ENCODE results near the gene WSCD1.

The WSCD1 gene

DNA sequence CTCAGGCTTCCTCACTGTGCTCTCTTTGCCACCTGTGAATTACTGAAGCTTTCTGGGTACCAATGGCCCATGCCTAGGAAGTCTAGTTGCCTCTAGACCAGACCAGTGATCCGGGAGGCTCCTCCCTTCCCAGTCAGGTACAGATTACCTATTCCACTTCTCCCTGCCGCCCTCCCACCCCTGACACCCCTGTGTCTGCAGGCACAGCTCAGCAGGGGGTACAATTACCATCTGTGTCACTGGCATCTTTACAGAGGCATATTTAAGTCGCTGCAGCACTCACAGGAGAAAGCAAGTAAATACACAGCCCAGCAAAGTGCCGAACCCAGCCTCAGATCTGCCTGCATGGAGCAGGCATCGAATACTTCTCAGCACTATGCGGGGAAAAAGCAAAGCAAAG lies 5.3 kb upstream of the WSCD1 start:
- Histone ChIP-seq H3K4me3 (ENCODE audit: low read depth, low read length, poor library complexity, severe bottlenecking) (no peak overlapping the region), H3K27me3 (ENCODE audit: insufficient read depth, low read length) (no peaks in the 10 kb centered on the region), H3K9ac (ENCODE audit: low read length) (no peak overlapping the region), H3K9me2 (ENCODE audit: low read depth, low read length) (no peaks in the 10 kb centered on the region), H3F3A (ENCODE audit: insufficient read depth, low read length) (no peaks in the 10 kb centered on the region), H3K9me3 (ENCODE audit: low read length) (no peaks in the 10 kb centered on the region), H3K36me3 (ENCODE audit: insufficient read depth, low read length) (no peaks in the 10 kb centered on the region), H3K79me2 (ENCODE audit: insufficient read depth, low read length) (no peaks in the 10 kb centered on the region), H3K4me1 (ENCODE audit: insufficient read depth, low read length, severe bottlenecking) (no peaks in the 10 kb centered on the region), H2AFZ (ENCODE audit: low read length) (no peak overlapping the region), H3K4me2 (ENCODE audit: low read length) (no peak overlapping the region), H4K20me1 (ENCODE audit: insufficient read depth, low read length) (no peaks in the 10 kb centered on the region), H3K27ac (ENCODE audit: low read depth, low read length, poor library complexity, severe bottlenecking) (no peak overlapping the region)
- TF ChIP-seq EZH2 (IDR thresholded peaks at IDR 0.05; ENCODE audit: borderline replicate concordance, low read length) = no peak
- TF ChIP-seq, protein P1, sequence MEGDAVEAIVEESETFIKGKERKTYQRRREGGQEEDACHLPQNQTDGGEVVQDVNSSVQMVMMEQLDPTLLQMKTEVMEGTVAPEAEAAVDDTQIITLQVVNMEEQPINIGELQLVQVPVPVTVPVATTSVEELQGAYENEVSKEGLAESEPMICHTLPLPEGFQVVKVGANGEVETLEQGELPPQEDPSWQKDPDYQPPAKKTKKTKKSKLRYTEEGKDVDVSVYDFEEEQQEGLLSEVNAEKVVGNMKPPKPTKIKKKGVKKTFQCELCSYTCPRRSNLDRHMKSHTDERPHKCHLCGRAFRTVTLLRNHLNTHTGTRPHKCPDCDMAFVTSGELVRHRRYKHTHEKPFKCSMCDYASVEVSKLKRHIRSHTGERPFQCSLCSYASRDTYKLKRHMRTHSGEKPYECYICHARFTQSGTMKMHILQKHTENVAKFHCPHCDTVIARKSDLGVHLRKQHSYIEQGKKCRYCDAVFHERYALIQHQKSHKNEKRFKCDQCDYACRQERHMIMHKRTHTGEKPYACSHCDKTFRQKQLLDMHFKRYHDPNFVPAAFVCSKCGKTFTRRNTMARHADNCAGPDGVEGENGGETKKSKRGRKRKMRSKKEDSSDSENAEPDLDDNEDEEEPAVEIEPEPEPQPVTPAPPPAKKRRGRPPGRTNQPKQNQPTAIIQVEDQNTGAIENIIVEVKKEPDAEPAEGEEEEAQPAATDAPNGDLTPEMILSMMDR (IDR thresholded peaks at IDR 0.05; ENCODE audit: low read length) = no peak

DNA sequence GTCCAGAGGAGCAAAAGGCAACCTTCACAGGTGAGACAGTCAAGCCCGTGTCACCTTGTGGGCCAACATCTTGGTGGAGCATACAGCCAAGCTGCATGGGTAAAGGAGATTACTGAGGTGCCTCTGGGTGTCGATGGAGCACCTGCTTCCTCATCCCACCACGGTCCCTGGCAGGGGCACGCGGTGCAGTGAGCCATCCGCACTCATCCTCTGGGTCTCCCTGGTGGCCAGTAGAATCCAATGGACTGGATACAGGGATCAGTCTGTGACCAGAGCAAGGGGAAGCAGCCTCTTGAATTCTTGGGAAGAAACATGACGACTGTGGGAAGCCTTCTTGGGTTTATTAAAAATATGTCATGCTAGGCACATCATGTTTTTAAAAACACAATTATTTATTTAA lies 4.8 kb upstream of the WSCD1 start:
- H3F3A ChIP-seq (ENCODE audit: insufficient read depth, low read length) = no peaks in the 10 kb centered on the region
- no peaks in the 10 kb centered on the region for H3K27me3 ChIP-seq (ENCODE audit: insufficient read depth, low read length)
- H3K9ac ChIP-seq (ENCODE audit: low read length) = no peak overlapping the region
- no peaks in the 10 kb centered on the region for H3K79me2 ChIP-seq (ENCODE audit: insufficient read depth, low read length)
- no peaks in the 10 kb centered on the region for H3K9me2 ChIP-seq (ENCODE audit: low read depth, low read length)
- no peak overlapping the region for H3K4me2 ChIP-seq (ENCODE audit: low read length)
- H3K4me1 ChIP-seq (ENCODE audit: insufficient read depth, low read length, severe bottlenecking) = no peaks in the 10 kb centered on the region
- H3K9me3 ChIP-seq (ENCODE audit: low read length) = no peaks in the 10 kb centered on the region
- H3K36me3 ChIP-seq (ENCODE audit: insufficient read depth, low read length) = no peaks in the 10 kb centered on the region
- no peak overlapping the region for H3K4me3 ChIP-seq (ENCODE audit: low read depth, low read length, poor library complexity, severe bottlenecking)
- no peaks in the 10 kb centered on the region for H4K20me1 ChIP-seq (ENCODE audit: insufficient read depth, low read length)
- H2AFZ ChIP-seq (ENCODE audit: low read length) = no peak overlapping the region
- H3K27ac ChIP-seq (ENCODE audit: low read depth, low read length, poor library complexity, severe bottlenecking) = no peak overlapping the region
- TF ChIP-seq EZH2 (IDR thresholded peaks at IDR 0.05; ENCODE audit: borderline replicate concordance, low read length) = no peak
- TF ChIP-seq, protein P1 (IDR thresholded peaks at IDR 0.05; ENCODE audit: low read length) = no peak

DNA sequence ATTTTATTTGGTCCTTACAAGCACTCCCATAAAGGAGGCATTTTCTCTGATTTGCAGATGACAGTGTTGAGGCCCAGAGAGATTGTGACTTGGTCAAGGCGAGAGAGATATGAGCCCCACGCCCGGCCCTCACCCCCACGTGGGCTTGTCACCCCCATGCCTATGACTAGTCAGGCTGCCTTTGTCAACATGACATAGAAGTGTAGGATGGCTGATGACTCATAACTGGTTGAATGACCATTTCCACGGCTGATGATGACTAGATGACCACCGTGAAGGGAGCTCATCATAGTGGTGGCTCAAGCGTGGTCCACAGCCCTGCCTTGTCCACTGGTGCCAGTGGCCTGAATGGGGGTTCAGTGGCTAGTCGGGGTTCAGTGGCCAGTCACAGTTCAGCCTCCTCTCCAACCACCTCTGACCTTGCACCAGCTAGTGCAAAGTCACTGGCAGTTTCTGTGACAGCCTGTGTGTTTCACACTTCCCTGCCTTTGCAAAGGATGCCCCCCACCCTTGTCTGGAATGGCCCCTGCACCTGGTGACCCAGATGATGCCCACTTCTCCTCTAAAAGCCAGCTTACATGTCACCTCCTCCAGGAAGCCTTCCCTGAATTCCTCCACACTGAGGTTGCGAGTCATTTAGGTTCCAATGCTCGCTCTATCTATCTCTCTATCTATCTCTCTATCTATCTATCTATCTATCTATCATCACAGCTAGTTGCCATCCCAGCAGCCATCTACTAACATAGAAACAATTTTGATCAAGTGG lies 3.8 kb upstream of the WSCD1 start:
- no peaks in the 10 kb centered on the region for H3K27me3 ChIP-seq (ENCODE audit: insufficient read depth, low read length)
- H3K4me2 ChIP-seq (ENCODE audit: low read length) = no peak overlapping the region
- H3K36me3 ChIP-seq (ENCODE audit: insufficient read depth, low read length) = no peaks in the 10 kb centered on the region
- no peaks in the 10 kb centered on the region for H3F3A ChIP-seq (ENCODE audit: insufficient read depth, low read length)
- no peaks in the 10 kb centered on the region for H3K9me3 ChIP-seq (ENCODE audit: low read length)
- H3K27ac ChIP-seq (ENCODE audit: low read depth, low read length, poor library complexity, severe bottlenecking) = no peak overlapping the region
- H3K9ac ChIP-seq (ENCODE audit: low read length) = no peak overlapping the region
- no peaks in the 10 kb centered on the region for H3K79me2 ChIP-seq (ENCODE audit: insufficient read depth, low read length)
- no peak for TF ChIP-seq EZH2 (IDR thresholded peaks at IDR 0.05; ENCODE audit: borderline replicate concordance, low read length)
- TF ChIP-seq, protein P1 (IDR thresholded peaks at IDR 0.05; ENCODE audit: low read length) = no peak
- H2AFZ ChIP-seq (ENCODE audit: low read length) = no peak overlapping the region
- no peaks in the 10 kb centered on the region for H3K4me1 ChIP-seq (ENCODE audit: insufficient read depth, low read length, severe bottlenecking)
- no peaks in the 10 kb centered on the region for H3K9me2 ChIP-seq (ENCODE audit: low read depth, low read length)
- no peak overlapping the region for H3K4me3 ChIP-seq (ENCODE audit: low read depth, low read length, poor library complexity, severe bottlenecking)
- no peaks in the 10 kb centered on the region for H4K20me1 ChIP-seq (ENCODE audit: insufficient read depth, low read length)

Measured in OCI-LY1 (cell line).